Stimulated activated CD4-positive, alpha-beta T cell treated with anti-CD3 and anti-CD28 coated beads, Interleukin-4, amount 100 ng/mL, for 24 hours (primary cell): ENCODE results near the gene MROH8.

ENCODE experiments used
- DNase-seq: peaks from one replicate; pipeline ENCODE4 v3.0.0-alpha.2; 2020

MROH8 gene

DNA sequence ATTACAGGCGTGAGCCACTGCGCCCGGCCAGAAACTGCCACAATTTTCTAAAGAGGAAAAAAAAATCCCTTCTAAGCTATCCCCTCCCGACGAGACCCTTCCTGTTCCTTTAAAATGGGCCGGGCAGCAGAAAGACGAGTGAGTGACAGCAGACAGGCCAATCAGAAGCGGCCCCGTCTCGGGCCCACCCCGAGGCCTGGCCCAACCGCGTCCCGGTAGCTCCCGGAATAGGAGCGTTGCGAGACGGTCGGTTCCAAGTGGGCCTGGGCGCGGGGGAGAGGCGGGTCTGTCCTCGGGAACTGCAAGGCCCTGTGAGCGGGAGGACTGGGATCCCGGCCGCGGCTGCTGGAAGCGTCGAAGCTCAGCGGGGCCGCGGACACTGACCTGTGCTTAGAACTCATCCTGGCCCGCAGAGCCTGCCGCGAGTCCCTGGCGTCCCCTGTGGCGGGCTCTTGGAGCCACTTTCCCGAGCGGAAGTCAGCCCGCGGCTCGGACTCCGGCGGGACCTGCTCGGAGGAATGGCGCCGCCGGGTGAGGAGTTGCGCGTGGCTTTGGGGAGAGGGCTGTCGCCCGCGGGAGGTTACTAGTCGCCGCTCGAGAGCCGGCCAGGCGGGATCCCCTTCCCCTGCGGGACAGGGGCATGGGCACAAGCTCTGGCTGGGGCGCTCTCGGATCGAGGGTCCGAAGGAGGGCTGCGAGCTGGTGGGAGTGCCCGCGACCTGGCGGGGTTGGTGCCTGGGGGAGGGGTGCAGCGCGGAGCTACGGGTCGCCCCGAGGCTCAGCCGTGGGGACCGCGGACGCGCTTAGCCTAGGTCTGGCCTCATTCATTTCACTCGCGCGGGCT, at the start of gene MROH8, which contains the start of gene RPN2:
MROH8 (minus strand) TSS at position 710 of the 844 bp plus-strand sequence.
RPN2 (plus strand) TSS at position 492 of the 844 bp plus-strand sequence; CDS start at position 519, 27 bp downstream.
- DNase-seq: peak; percentile 96

DNA sequence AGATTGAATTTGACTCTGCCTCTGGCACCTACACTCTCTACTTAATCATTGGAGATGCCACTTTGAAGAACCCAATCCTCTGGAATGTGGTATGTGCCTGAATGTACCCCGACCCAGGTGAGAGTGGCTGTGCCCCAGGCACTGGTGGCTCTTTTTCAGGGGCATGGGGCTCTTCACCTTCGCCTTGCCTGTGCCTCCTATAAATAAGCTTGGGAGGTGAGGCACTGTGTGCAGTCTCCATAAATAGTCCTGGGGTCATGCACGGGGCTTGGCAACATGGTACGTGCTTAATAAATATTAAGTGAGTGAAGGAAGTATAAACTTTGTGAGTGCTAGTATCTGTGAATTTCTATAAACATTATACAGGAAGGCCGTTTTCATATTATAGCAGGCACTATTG, 49.3 kb upstream of the MROH8 start:
- DNase-seq: no peak

DNA sequence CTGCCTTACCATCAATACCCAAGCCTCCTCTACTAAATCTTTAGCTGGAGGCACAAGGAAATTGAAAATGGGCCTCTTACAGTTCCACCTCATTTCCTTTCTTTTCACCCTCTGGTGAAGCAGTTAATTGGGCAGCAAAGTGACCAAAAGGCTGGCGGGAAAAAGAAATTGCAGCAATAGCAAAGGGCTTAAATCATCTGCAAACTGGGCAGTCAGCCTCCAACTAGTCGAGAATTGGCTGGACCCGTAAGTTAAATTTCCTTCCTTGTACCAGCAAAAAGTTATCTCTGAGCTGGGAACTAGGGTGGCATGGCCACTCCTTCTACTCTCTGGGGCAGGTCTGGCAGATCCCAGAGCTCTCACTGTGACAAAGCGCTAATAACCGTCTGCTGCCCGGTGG, 48.7 kb upstream of the MROH8 start:
- DNase-seq: no peak

DNA sequence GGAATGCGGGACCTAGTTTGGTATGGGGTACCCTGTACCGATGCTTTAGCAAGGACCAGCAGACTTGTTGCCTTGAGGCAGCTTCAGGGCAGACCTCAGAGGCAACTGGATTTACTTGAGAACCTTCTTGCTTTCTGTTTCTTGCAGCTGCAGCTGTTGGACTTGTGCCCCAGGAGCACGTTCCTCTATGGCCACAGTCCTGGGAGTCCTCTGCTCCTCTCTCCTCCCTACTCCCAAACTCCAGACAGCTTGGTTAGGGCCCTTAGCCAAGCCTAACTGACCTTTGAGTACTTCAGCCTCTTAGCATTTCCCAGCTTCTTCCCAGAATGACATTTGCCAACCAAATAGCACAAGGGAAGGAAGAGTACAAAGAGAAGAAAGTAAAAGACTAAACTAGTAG, 47.5 kb upstream of the MROH8 start:
- no peak for DNase-seq

DNA sequence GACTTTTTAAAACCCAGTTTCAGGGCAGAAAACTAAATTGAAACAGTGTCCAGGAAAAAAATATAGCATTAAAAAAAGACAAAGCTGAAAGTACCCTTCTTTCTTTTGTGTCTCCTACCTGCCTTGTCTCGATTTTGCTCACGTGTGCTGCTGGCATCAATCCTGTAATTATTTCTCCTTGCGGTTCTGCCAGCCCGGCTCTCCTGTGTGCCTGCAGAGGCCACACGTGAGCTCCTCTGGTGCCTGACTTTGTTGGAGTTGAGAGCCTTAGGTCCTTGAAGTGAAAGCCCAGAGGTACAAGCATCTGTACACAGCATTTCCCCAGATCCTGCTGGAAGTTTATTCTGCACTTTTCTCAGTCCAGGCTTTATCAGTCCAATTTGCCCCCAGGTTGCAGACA, 45.8 kb upstream of the MROH8 start:
- no peak for DNase-seq

DNA sequence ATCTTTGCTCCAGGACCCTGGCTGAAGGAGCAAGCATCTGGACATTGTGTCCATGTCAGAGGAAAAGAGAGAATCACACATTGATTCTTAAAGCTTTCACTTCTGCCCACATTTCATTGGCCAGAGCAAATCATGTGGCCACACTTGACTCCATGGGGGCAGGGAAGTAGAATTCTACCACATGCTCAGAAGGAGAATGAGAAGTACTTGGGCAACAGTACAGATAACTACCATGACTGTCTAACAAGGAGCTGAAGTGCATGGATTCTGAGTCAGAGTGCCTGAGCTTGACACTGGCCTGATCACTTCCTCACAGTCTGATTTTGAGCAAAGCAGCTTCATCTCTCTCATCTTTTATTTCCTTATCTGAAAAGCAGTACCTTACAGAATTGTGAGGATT, 43.7 kb upstream of the MROH8 start:
- no peak for DNase-seq

DNA sequence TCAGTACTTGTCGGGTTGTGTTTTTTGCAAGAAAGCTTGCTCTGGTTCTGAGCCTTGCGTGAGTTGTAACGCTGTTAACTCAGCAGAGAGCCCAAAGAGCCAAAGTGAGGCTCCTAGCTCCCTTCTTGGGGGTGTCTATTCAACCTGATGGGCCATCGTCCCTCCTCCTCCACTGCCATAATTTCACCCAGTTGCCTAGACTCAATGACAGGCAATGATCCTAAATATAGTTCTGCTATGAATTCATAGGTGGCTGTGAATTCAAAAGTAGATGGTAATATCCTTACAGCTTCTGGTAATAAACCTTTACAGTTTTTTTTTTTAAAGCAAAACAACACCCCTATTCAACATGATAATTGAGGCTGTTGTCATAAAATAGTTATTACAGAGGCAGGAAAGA, 42.7 kb upstream of the MROH8 start:
- no peak for DNase-seq

DNA sequence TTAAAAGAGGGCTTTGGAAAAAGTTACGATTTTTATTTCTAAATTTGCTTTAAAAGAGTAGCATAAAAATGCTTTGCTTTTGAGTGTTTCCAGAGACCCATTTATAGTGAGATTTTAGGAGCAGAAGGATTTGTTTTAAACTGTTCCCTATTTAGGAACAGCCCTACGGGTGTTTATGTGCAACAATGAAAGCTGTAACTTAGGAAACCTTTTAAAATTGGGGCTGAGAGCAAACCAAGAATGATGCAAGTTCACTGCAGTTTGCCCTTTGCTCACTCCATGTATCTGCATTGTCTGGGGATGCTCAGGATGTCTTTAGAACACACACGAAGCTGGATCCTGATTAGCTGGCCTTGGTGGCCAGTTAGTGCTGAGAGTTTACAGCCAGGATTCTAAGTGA, 41.4 kb upstream of the MROH8 start:
- no peak for DNase-seq

DNA sequence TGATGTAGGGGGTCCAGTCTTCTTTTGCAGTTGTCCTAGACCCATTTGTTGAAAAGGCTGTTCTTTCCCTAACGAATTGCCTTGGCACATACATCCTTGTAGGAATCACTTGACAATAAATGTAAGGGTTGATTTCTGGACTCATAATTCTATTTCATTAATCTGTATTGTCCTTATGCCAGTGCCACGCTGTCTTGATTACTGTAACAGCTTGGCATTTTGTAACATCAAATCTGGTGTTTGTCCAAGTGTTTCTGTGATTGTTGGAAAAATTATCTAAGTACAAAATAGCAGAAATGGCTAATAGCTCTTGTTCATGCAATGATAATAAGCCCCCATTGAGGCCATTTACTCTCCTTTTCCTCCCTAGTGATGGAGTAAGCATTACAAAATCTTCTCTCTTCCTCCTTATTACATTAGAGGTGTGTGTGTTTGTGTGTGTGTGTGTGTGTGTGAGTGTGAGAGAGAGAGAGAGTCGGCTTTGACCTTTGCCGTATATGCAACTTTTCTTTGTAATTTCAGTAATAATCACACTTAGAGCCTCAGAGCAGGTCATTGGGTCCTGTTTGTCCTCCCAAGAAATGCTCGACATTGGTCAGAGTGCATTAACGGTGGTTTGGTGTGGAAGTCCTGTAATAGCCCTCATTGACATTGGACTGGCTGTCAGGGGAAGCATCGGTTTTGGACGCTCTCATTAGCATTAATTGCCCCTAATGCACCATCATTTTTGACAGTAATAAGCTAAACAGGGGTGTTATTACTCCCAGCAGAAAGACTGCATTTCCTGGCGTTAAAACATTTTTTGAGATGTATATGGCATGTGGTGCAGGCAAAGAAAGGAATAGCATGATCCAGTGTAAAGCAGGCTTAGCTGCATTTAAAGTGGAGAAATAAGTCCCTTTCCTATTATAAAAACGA, 40.7 kb upstream of the MROH8 start:
- DNase-seq: no peak

DNA sequence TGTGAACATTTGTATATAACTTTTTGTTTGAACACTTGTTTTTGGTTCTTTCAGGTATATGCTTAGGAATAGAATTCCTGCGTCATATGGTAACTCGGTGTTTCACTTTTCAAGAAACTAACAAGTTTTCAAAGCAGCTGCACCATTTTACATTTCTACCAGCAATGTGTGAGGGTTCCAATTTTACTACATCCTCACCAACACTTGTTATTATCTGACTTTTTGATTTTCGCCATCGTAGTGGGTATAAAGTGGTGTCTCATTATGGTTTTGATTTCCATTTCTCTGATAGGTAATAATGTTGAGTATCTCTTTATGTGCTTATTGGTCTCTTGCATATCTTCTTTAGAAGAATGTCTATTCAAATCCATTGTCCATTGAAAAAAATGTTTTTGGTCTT, 39.6 kb upstream of the MROH8 start:
- DNase-seq: no peak

DNA sequence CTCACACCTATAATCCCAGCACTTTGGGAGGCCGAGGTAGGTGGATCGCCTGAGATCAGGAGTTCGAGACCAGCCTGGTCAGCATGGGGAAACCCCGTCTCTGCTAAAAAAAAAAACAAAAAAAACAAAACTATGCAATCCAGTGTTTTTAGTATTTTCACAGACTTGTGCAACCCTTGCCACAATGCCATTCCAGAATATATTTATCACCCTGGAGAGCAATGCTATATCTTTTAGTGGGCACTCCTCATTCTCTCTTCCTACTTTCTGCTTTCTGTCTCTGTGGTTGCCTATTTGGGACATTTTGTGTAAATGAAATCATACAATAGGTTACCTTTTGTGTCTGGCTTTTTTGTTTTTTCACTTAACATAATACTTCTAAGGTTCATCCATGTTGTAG, 39.1 kb upstream of the MROH8 start:
- DNase-seq: no peak

DNA sequence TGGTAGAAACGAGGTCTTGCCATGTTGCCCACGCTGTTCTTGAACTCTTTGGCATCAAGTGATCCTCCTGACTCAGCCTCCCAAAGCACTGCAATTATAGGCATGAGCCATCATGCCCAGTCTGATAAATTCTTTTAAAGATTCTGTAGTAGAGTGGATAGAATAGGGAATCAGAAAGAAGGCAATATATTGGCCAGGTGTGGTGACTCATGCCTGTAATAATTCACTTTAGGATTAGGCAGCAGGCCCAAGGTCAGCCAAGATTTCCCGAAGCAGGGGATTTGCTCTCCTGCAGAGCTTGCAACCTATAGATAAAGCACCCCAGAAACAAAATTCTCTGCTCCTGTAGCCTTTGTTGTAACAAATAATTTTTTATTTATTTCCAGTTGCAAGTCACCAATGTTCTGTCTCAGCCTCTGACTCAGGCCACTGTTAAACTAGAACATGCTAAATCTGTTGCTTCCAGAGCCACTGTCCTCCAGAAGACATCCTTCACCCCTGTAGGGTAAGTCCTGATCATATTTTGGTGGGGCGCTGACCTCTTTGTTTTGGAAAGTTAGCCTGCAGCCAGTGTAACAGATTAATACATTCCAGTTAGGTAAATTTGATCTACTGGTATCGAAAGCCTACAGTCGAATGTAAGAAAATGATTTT, 30.4 kb upstream of the MROH8 start:
- no peak for DNase-seq

DNA sequence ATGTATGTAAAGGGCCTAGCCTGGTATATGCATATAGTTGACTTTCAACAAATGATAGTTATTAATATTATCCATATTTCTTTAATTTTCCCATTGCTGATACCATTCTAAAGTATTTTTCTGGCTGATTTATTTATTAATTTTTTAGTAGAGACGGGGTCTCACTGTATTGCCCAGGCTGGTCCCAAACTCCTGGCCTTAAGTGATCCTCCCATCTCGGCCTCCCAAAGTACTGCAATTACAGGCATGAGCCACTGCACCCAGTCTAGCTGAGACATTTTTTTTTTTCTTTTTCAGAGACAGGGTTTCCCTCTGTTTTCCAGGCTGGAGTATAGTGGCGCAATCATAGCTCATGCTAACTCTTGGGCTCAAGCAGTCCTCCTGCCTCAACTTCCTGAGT, 29.8 kb upstream of the MROH8 start:
- no peak for DNase-seq

DNA sequence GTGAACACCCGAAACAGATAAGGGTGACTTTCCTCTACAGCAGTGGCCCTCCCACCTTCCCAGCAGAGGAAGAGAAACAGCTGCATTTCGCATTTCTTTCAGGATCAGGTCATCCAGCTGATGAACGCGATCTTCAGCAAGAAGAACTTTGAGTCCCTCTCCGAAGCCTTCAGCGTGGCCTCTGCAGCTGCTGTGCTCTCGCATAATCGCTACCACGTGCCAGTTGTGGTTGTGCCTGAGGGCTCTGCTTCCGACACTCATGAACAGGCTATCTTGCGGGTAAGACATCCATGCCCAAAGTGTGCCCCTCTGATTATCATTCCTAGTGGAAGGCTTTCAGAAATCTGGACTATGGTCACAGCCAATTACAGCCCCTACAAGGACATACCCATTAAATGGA, 27.8 kb upstream of the MROH8 start:
- DNase-seq: no peak

DNA sequence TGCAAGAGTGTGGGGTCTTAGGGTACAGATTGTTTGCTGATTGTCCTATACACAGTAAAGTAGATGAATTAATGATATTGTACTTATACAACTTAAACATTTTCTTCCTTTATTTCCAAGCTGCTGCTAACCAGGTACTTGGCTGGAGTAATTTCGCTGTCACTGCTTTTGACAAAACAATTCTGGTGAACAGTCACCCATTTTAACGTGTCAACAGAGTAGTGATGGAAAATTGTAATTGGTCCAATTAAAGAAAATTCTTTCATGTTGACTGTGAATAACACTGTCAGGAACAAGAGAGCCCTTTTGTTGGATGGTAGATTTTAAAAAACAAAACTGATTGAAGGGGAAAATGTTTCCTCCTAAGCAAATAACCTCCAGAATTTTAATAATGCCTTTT, 26.4 kb upstream of the MROH8 start:
- DNase-seq: no peak

DNA sequence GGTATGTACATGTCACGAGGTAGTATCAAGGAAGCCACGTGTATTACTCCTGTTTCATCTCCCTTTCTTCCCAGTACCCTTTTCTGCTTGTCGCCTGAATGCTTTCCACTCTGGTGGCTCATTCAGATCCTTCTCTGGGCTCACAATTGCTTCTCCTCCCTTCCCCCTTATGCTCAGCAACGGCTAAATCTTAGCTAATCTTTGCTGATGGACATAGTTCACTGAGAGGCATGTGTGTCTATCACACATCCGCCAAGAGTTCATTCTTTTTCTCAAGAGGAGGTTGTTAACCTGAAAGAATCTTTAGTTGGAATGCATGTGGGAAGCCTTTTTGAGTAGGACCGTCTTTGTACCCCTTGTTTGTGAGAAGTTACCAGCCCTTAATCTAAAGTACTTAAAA, 25.8 kb upstream of the MROH8 start:
- DNase-seq: no peak

DNA sequence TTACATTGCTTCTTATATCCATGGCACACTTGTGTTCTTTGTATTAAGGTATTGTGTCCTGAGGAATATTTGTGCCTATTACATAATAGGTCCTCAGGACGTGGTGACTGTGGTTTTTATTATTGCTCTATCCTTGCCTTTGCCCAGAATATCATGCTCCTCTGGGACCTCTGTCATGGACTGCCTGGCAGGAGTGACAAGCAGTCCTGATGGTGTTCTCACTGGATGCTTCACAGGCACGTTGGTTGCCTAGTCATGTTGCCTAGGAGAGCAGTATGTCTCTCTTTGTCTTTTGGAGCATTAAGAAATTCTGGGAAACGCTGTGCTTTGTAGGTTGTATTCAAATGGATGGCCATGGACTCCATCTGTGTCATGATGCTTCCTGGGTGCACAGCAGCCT, 24.7 kb upstream of the MROH8 start:
- no peak for DNase-seq

DNA sequence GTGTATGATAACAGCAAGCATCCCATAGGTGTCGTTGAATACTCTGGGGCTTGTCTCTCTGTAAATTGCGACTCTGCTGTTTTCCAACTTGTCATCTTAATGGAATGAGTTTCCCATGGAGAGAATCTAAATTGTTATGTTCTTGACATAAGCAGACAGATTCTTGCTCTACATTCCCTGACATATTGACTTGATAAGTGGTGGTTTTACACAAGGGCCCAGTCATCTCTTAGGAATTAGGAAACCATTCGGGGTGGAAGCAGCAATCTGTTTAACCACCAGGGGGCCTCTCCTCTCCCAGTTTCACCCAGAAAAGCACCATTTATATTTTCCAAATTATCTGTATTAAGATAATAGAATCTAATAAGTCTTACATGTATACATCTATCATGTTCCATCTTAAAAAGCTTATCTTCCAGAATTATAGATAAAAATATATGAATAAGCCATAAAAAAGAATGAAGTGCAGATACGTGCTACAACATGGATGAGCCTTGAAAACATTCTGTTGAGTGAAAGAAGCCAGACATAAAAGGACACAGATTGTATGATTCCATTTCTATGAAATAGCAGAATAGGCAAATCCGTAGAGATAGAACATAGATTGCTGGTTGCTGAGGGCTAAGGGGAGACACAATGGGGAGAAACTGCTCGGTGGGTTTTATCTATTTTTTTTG, 23.1 kb upstream of the MROH8 start:
- peak; percentile 20 for DNase-seq

DNA sequence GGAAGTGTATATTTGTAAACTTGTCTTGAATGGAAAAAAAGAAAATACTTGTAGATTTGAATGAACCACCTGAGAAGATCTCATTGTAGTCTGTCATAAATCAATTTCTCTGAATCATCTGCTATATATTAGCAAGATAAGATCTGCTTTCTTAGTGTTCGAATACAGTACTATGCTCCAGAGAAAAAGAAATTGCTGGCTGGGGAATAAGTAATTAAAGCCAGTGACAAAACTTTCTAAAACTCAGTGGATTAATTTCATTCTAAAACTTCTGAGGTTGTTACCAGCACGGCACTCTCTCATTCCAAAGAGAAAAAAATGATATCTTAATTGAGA, 22.4 kb upstream of the MROH8 start:
- no peak for DNase-seq

DNA sequence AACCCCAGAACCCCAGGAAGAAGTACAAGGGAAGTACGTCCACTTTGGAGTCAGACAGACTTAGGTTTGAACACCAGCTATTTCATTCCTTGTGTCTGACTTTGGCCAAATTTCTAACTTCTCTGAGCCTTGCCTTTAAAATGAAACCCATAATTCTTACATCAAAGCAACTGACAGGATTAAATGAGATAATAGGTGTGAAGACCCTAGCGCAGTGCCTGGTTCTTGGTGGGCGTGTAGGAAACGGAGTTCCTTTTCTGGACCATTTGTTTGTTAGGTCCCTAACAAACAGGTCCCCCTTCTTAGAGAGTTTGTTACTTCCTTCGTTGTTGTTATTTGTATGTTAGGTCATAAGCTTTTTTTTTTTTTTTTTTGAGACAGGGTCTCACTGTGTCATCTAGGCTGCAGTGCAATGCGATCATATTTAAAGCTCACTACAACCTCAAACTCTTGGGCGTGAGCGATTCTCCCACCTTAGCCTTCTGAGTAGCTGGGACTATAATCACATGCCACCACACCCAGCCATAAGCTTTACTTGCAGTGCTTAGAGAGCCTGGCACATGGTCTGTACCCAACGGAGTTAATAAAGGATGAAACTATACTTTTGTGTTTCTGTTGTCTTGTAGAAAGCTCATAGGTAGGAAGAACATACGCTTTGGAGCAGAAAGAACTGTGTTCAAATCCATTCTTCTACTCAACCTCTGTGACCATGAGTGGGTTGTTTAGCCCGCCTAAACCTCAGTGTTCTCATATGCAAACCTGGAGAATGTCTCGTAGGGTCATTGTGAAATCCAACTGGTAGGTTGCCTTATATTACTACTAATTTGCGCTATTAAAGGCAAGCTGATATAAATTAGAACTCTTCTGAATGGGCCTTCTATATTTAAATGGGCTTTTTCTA, 21.8 kb upstream of the MROH8 start:
- no peak for DNase-seq

DNA sequence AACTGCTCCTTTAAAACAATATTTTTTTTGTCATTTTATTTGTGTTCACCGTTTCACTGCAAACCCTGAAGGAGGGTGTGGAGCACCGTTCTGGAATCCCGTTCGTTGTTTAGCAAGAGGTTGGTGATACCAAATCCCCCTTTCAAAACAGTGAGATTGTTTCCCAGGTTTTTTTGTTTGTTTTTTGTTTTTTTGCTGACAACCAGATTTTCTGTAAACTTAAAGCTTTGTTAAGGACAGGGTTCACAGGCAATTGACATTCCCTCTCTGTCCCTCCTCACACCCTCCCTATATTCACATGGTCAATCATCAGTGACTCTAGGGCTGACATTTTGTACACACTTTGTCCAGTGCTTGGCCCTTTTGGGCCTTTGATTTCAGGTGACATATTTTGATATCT, 21.0 kb upstream of the MROH8 start:
- no peak for DNase-seq
